Activated naive CD8-positive, alpha-beta T cell treated with anti-CD3 and anti-CD28 coated beads for 36 hours (primary cell): ENCODE results near the gene FAM83F. TPM values are rescaled to one million over a fixed set of nuclear protein-coding genes. Genes with fewer than 3 reads are reported as not detected.
A peak's percentile ranks its signal among the peaks of the same experiment; 100 is the strongest.

Experiments
- DNase-seq: peaks from one replicate; pipeline ENCODE4 v3.0.0; 2021
- H3K27ac Mint-ChIP-seq: one replicate; pipeline ENCODE4 v1.8.0; 2022; ENCODE audit warnings: mild to moderate bottlenecking, moderate library complexity, mixed read lengths
- H3K27me3 Mint-ChIP-seq: one replicate; pipeline ENCODE4 v1.8.0; 2022; ENCODE audit warnings: mild to moderate bottlenecking, mixed read lengths
- H3K36me3 Mint-ChIP-seq: one replicate; pipeline ENCODE4 v1.8.0; 2021; ENCODE audit warnings: mild to moderate bottlenecking, mixed read lengths
- H3K4me1 Mint-ChIP-seq: one replicate; pipeline ENCODE4 v1.8.0; 2021; ENCODE audit warnings: mixed read lengths
- H3K4me3 Mint-ChIP-seq: one replicate; pipeline ENCODE4 v1.8.0; 2022; ENCODE audit warnings: mild to moderate bottlenecking, moderate library complexity, mixed read lengths
- H3K9me3 Mint-ChIP-seq: one replicate; pipeline ENCODE4 v1.8.0; 2022; ENCODE audit warnings: mixed read lengths
- total RNA-seq, 2 experiments: library from RNA; stranded (reverse); gene quantifications; one replicate each; pipeline ENCODE4 v1.2.3, GENCODE V29; 2021

Gene FAM83F
- total RNA-seq, 2 experiments from 2014 or later: 3.4 to 3.6 TPM

- Mint-ChIP-seq H3K36me3 (peaks cover 79% of the 10 kb centered on the region), H3K9me3 (peaks cover 3% of the 10 kb centered on the region), H3K27me3 (no peaks in the 10 kb centered on the region), H3K4me1 (peaks cover 80% of the 10 kb centered on the region), H3K4me3 (no peak overlapping the region), H3K27ac (peak overlapping the region; percentile 81)
- no peak for DNase-seq
These were observed 35.7 kb upstream of the FAM83F start for GRCh38 chr22:39958949-39959639.

GRCh38 chr22:39959640-39960447 lies 34.9 kb upstream of the FAM83F start, which contains the start of gene TMA7B:
TSS of gene TMA7B (plus strand) at chr22:39960397. CDS start at chr22:39964375, 3,978 bp downstream.
- H3K27ac Mint-ChIP-seq: peak within 1 kb of the TSS; percentile 82
- peaks cover 3% of the 10 kb centered on the region for H3K9me3 Mint-ChIP-seq
- DNase-seq: peak; percentile 40
- no peak within 1 kb of the TSS for H3K4me3 Mint-ChIP-seq
- peaks cover 78% of the 10 kb centered on the region for H3K36me3 Mint-ChIP-seq
- peaks cover 83% of the 10 kb centered on the region for H3K4me1 Mint-ChIP-seq
- H3K27me3 Mint-ChIP-seq: no peaks in the 10 kb centered on the region

GRCh38 chr22:39960791-39961746 lies 33.7 kb upstream of the FAM83F start:
- H3K4me3 Mint-ChIP-seq: peak overlapping the region; percentile 65
- peaks cover 81% of the 10 kb centered on the region for H3K4me1 Mint-ChIP-seq
- H3K27me3 Mint-ChIP-seq: no peaks in the 10 kb centered on the region
- peaks cover 3% of the 10 kb centered on the region for H3K9me3 Mint-ChIP-seq
- peaks cover 80% of the 10 kb centered on the region for H3K36me3 Mint-ChIP-seq
- peak overlapping the region; percentile 82 for H3K27ac Mint-ChIP-seq
- DNase-seq: peak; percentile 82

GRCh38 chr22:39962071-39962470 lies 32.7 kb upstream of the FAM83F start:
- no peaks in the 10 kb centered on the region for H3K27me3 Mint-ChIP-seq
- peaks cover 3% of the 10 kb centered on the region for H3K9me3 Mint-ChIP-seq
- peaks cover 81% of the 10 kb centered on the region for H3K36me3 Mint-ChIP-seq
- peak overlapping the region; percentile 65 for H3K4me3 Mint-ChIP-seq
- no peak for DNase-seq
- peak overlapping the region; percentile 82 for H3K27ac Mint-ChIP-seq
- peaks cover 80% of the 10 kb centered on the region for H3K4me1 Mint-ChIP-seq

GRCh38 chr22:39965748-39966147 lies 29.0 kb upstream of the FAM83F start:
- peak overlapping the region; percentile 73 for H3K27ac Mint-ChIP-seq
- H3K36me3 Mint-ChIP-seq: peaks cover 53% of the 10 kb centered on the region
- peaks cover 3% of the 10 kb centered on the region for H3K9me3 Mint-ChIP-seq
- DNase-seq: no peak
- H3K4me1 Mint-ChIP-seq: peaks cover 46% of the 10 kb centered on the region
- no peak overlapping the region for H3K4me3 Mint-ChIP-seq
- no peaks in the 10 kb centered on the region for H3K27me3 Mint-ChIP-seq

GRCh38 chr22:39966470-39966869 lies 28.3 kb upstream of the FAM83F start:
- H3K4me1 Mint-ChIP-seq: peaks cover 41% of the 10 kb centered on the region
- H3K27ac Mint-ChIP-seq: no peak overlapping the region
- no peaks in the 10 kb centered on the region for H3K9me3 Mint-ChIP-seq
- DNase-seq: no peak
- no peak overlapping the region for H3K4me3 Mint-ChIP-seq
- H3K36me3 Mint-ChIP-seq: peaks cover 47% of the 10 kb centered on the region
- H3K27me3 Mint-ChIP-seq: no peaks in the 10 kb centered on the region

- no peak overlapping the region for H3K27ac Mint-ChIP-seq
- peaks cover 43% of the 10 kb centered on the region for H3K36me3 Mint-ChIP-seq
These were observed 27.5 kb upstream of the FAM83F start for GRCh38 chr22:39967103-39967829.

GRCh38 chr22:39967996-39968972 lies 26.5 kb upstream of the FAM83F start:
- H3K36me3 Mint-ChIP-seq: peaks cover 41% of the 10 kb centered on the region
- H3K4me1 Mint-ChIP-seq: peaks cover 26% of the 10 kb centered on the region
- H3K27me3 Mint-ChIP-seq: no peaks in the 10 kb centered on the region
- peak overlapping the region; percentile 13 for H3K27ac Mint-ChIP-seq
- H3K9me3 Mint-ChIP-seq: no peaks in the 10 kb centered on the region
- no peak overlapping the region for H3K4me3 Mint-ChIP-seq
- no peak for DNase-seq

More at GRCh38 chr22:39967103-39967829, 27.5 kb upstream of the FAM83F start:
- DNase-seq: no peak
- Mint-ChIP-seq H3K9me3 (no peaks in the 10 kb centered on the region), H3K4me1 (peaks cover 35% of the 10 kb centered on the region), H3K27me3 (no peaks in the 10 kb centered on the region), H3K4me3 (no peak overlapping the region)

GRCh38 chr22:39970742-39971141 lies 24.0 kb upstream of the FAM83F start:
- Mint-ChIP-seq H3K4me1 (peaks cover 10% of the 10 kb centered on the region), H3K27ac (no peak overlapping the region), H3K4me3 (no peak overlapping the region), H3K27me3 (no peaks in the 10 kb centered on the region), H3K36me3 (peaks cover 31% of the 10 kb centered on the region), H3K9me3 (no peaks in the 10 kb centered on the region)
- no peak for DNase-seq

- H3K4me1 Mint-ChIP-seq: peaks cover 2% of the 10 kb centered on the region
- peak overlapping the region; percentile 46 for H3K27ac Mint-ChIP-seq
- no peaks in the 10 kb centered on the region for H3K27me3 Mint-ChIP-seq
- H3K9me3 Mint-ChIP-seq: no peaks in the 10 kb centered on the region
- DNase-seq: no peak
- peaks cover 36% of the 10 kb centered on the region for H3K36me3 Mint-ChIP-seq
- H3K4me3 Mint-ChIP-seq: no peak overlapping the region
These were observed 22.1 kb upstream of the FAM83F start for GRCh38 chr22:39972641-39973040.

- peak overlapping the region; percentile 58 for H3K27ac Mint-ChIP-seq
- H3K27me3 Mint-ChIP-seq: no peaks in the 10 kb centered on the region
- DNase-seq: no peak
- peaks cover 40% of the 10 kb centered on the region for H3K36me3 Mint-ChIP-seq
- H3K4me3 Mint-ChIP-seq: no peak overlapping the region
- peaks cover 3% of the 10 kb centered on the region for H3K9me3 Mint-ChIP-seq
- peaks cover 2% of the 10 kb centered on the region for H3K4me1 Mint-ChIP-seq
These were observed 21.1 kb upstream of the FAM83F start for GRCh38 chr22:39973656-39974055.

- no peak overlapping the region for H3K27ac Mint-ChIP-seq
- no peak for DNase-seq
- peaks cover 6% of the 10 kb centered on the region for H3K4me1 Mint-ChIP-seq
- H3K27me3 Mint-ChIP-seq: no peaks in the 10 kb centered on the region
- H3K9me3 Mint-ChIP-seq: peaks cover 3% of the 10 kb centered on the region
- peaks cover 37% of the 10 kb centered on the region for H3K36me3 Mint-ChIP-seq
- H3K4me3 Mint-ChIP-seq: no peak overlapping the region
These were observed 20.7 kb upstream of the FAM83F start for GRCh38 chr22:39974065-39974464.

- peaks cover 26% of the 10 kb centered on the region for H3K4me1 Mint-ChIP-seq
- no peak overlapping the region for H3K4me3 Mint-ChIP-seq
- no peak for DNase-seq
- peak overlapping the region; percentile 13 for H3K27ac Mint-ChIP-seq
- peaks cover 3% of the 10 kb centered on the region for H3K9me3 Mint-ChIP-seq
- peaks cover 33% of the 10 kb centered on the region for H3K36me3 Mint-ChIP-seq
- no peaks in the 10 kb centered on the region for H3K27me3 Mint-ChIP-seq
These were observed 15.7 kb upstream of the FAM83F start for GRCh38 chr22:39979048-39979447.
